HG02678 (cell line): ENCODE data around the gene C14orf132.

Experiments
- ATAC-seq: cut with Tn5 transposase; IDR thresholded peaks from one replicate; pipeline ENCODE4 v1.9.1; 2021; ENCODE audit warnings: mild to moderate bottlenecking, moderate library complexity; ENCODE audit not compliant: unreplicated experiment

Gene C14orf132

DNA sequence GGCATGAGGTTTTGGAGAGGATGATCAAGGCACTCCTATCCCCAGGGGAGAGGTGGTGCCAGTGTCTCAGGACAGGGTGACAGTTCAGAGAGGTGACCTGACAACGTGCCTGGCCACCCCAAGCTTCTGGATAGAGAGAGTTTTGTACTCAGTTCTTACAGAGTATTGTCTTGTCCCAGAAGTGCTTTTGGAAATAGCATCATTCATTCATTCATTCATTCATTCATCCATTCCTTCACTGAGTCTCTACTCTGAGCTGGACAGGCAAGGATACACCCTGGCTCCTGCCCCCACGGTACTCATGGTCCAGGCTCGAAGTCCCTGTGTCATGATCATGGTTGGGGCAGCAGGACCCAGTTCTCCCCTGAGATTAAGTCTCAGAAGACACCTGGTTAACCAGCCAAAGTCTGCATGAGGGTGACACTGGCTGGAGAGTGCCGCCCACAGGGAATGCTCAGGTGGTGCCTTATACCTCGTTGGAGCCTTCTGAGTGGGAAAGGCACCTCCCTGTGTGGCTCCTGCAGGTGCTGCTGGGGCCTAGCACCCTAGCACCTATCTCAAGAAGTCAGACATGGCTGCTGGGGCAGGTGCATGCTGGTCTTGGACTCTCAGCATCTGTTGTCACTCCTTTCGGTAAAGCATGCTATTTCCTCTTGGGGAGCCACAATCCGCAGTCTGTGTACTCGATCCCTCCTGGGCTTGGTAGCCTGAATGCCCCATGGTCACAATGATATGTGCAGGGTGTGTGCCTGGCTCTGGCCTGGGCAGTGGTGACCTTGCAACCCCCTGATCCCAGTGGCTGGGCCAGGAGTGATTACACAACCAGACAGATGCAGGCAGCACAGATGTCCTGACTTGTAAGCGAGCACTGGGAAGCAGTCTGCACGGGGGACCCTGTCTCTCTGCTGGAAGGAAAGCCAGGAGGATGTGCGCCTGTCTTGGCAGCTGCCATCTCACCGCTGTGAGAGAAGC, 57.8 kb downstream of the C14orf132 start:
- ATAC-seq = no peak

DNA sequence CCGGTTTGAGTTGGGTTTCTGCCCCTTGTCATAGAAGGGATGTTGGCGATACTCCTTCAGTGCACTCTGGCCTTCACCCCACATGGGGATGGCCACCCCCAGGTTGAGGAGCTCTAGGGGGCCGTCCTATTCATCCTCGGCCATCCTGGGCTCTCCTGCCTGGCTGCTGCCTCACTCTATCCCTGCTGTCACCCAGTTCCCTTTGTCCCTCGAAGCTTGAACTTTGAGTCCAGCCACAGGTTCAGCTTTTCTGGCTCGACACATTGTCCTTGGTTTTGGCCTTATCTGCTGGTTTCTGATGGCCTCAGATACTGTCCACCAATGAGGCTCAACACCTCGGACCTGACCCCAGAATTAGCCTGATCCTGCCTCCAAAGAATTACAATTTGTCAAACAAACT, 58.6 kb downstream of the C14orf132 start:
- no peak for ATAC-seq

DNA sequence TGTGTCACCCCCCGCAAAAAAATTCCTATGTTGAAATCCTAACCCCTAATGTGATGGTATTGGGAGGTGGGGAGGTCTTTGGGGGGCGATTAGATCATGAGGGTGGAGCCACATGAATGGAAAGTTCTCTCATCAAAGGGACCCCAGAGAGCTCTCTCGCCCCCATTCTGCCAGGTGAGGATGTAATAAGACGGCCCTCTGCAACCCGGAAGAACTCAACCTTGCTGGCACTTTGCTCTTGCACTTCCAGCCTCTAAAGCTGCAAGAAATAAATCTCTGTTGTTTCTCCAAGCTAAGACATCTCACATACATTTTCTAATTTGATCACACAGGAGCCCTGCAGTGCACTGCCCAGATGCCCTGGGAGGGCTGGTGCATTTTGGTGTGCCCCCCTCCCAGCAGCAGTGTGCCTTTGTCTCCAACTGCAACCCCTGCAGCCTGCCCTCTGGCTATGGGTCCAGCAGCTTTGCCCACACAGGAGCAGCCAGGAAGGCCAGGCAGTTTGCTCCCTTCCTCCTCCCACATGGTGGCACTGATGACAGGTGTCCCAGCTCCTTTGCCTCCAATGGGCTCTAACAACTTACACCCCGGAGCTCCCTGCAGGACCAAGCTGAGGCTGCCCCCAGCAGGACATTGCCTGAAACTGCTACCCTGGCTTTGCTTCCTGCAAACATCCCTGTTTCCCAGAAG, 59.3 kb downstream of the C14orf132 start:
- ATAC-seq = no peak

DNA sequence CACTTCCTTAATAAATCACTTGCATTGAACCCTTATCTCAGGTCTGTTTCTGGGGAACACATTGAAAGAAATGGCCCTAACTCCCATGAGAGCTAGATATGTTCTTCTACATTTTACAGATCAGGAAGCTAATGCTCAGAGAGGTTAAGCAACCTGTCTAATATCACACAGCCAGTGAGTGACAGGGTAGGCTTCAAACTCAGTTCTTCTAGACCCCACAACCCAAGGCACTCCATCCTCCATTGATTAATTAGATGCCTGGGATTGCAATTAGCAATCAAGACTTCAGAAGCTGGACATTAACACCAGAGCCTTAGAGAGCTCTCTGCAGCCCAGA, 59.8 kb downstream of the C14orf132 start:
- ATAC-seq = no peak

DNA sequence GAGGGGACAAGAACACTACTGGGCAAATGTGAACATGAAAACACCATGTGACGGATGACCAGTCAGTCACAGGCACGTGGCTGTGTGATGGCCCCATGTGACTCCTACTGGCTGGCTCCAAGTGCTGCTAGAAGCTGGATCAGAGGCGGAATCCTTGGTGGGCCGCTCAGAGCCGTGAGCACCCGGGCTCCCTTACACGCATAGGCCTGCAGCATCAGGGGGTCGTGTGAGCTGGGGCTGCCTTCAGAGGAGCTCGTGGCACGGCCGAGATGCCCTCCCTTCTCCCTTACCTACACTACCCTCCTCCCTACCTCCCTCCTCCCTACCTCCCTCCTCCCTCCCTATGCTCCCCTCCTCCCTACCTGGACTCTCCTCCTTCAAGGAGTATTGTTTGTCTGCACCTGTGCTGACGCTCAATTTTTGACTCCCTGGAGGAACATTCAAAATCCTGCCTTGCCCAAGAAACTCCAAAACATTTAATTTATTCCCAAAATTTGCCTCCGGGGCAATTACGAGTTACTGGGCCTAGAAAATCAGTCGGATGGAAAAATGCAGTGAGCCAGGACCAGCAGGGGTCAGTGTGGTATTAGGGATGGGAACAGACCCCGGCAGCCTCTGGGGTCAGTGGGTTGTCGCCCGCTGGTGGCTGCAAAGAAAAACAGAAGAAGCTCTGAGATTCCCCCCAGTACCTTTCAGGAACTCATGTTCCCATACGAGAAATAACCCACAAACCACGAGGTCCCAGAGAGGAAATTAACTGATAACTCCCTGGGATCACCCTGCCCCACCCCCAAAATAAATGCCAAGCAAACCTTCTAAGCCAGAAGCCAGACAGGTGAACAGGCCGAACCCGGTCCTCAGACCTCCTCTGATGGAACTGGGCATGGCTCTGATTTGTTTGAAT, 61.3 kb downstream of the C14orf132 start:
- ATAC-seq = no peak

DNA sequence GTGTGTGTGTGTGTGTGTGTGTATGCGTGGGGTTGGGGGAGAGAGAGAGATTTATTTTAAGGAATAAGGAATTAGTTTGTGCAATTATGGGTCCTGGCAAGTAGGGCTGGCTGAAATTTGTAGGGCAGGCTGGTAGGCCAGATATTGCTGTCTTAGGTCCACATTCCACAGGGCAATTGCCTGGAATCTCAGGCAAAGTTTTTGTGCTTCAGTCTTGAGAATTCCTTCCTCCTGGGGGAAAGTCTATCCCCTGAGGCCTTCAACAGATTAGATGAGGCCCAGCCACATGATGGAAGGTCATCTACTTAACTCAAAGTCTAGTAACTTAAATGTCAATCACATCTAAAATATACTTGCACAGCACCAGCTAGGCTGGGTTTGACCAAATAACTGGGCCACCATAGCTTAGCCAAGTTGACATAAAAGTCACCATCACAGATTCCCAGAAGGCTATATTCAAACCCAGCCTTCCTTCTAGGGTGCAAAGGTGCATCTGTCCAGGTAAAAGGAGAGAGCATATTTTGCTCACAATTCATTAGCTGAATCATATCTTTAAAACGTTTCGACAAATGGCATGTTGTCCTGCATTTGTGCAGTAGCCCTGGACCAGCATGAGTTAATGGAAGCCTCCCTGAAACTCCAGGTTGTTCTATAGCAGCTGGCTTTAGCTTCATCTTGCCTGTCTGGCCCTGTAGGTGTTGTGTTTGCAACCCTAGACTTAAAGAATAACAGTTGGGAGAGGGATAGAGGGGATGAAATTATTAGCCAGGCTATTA, 63.1 kb downstream of the C14orf132 start:
- ATAC-seq = no peak

DNA sequence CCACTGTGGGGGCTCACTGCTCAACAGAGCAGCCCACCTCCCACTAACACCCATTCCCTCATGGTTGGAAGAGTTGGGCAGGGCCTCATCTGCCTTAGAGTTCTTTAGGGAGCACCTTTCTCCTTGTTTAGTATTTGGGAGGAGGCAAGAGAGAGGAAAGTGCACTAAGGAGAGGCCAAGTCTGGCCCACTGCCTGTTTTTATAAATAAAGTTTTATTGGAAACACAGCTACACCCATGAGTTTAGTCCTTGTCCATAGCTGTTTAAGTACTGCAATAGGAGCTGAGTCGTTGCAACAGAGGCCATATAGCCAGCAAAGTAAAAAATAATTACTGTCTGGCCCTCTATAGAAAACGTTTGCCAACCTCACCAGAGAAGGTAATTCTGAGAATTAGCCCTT, 63.9 kb downstream of the C14orf132 start:
- no peak for ATAC-seq

DNA sequence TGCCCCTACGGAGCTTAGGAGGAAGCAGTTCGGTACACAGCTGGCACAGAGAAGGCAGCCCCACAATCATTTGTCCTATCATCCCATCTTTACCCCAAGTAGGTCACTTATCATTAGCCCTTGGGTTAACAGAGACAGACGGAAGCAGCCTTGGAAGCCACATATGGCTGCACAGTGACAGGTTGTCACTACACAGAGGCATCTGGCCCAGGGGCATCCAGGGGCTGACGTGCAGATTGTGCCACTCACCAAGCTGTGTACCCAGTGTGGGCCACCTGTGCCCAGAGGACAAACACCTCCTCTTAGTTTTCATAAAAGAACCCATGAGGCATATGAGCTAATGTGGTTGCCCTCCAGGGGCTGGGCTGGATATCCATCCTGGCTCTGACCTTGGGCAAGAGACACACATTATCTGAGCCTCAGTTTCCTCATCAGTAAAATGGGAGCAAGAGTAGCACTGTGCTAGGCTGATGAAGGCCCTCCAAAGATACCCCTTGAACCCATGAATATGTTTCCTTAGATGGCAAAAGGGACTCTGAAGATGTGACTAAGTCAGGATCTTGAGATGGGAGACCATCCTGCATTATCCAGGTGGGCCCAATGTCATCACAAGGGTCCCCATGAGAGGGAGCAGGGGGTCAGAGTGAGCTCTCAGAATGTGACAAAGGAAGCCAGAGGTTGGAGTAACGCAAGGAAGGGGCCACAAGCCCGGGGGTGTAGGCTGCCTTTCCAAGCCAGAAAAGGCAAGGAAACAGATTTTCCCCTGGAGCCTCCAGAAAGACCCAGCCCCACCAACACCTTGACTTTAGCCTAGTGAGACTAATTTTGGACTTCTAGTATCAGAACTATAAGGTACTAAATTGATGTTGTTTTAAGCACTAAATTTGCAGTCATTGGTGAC, 64.6 kb downstream of the C14orf132 start:
- ATAC-seq = no peak

DNA sequence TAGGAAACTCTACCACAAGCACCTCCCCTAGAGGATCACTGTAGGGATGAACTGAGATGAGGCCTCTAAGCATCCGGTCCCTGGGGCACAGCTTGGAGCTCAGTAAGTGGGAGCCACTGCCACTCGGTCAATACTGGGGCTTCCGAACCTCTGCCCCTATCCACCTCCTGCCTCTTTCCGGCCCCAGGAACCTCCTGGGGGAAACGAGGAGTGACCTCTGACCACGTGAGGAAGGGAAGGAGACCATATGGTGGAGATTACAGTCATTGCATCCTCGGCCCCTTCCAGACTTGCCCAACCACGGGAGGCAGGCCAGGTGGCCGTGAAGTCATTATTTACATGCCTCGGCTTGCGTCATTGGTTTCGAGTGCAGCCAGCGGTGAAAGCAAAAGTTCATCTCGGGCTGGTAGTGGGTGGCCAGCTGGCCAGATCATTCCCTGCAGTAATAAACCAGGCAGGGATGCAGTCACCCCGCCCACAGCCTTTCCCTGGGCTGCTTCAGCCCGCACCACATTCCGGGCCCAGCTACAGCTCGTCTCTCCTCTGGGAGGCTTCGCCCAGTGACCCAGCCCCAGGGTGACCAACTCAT, 65.4 kb downstream of the C14orf132 start:
- no peak for ATAC-seq

DNA sequence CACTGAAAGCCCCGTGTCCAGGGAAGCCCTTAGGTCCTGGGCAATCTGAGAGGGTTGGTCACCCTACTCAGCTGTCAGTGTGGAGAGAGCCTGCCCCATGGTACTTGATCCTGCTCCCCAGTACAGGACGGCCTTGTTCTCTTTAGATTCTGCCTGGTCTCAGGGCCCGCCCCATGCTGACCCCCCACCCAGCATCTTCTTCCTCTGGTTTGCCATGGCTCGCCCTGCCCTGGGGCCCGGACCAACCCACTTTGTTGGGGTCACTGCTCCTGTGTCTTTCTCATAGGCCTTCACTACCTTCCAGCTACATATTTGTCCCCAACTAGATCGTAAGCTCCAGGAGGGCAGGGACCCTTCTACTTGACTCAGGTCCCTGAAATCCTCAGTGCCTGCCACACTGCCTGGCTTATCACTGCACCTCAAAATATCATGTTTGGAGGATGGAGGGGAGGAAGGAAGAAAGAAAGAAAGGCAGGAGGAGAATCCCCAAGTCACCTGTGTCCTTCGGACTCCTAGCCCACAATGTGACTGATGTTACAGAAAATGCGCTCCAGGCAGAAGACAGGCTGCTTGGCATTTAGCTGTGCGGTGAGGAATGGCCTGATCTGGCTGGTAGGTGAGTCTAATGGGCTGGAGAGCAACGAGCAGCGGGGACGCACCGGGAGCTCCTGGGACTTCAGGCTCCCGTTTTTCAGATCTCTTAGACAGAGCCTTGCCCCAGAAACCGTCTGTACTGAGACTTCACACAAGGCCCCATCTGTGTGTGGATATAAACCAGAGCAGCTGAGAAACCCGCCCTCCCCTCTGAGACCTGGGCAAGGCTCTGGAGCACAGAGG, 66.1 kb downstream of the C14orf132 start:
- ATAC-seq = no peak

DNA sequence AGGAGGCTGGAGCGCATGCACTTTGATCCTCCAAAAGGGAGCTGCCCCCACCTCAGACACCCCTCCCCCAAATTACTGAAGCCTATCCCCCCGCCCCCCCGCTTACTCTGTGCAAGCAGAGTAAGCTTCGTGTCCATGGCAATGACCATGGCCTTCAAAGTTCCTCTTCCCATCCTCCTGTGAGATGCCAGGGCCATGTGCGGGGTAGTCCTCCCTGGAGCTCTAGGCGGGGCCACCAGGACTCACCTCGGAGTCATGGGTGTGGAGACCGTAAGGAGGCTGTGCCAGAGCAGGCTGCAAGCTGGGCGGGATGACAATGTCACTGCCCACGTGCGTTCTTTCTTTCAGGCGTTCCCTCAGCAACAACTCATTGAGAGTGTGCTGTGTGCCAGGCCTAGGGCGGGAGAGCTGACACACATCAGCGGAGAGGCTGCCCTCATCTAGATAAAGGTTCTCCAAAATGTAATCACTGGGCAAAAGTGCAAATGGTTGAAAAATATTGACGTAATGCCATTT, 66.8 kb downstream of the C14orf132 start:
- ATAC-seq = no peak

DNA sequence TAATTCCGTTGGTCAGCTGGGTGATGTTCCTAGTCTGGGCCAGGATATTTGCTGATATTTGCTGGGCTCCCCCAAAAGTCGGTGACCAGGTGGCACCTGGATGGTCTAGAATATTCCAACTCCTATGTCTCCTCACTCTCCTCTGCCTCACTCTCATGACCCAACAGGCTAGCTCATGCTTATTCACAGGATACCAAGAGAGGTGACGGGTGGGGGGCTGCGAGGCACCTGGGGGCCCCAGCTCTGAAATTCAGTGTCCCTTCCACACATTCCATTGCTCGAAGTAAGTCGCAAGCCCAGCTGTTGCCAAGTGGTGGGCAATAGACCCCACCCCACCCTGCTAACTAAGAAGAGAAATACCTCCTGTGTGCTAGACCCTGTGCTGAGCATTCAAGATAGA, 67.7 kb downstream of the C14orf132 start:
- no peak for ATAC-seq

DNA sequence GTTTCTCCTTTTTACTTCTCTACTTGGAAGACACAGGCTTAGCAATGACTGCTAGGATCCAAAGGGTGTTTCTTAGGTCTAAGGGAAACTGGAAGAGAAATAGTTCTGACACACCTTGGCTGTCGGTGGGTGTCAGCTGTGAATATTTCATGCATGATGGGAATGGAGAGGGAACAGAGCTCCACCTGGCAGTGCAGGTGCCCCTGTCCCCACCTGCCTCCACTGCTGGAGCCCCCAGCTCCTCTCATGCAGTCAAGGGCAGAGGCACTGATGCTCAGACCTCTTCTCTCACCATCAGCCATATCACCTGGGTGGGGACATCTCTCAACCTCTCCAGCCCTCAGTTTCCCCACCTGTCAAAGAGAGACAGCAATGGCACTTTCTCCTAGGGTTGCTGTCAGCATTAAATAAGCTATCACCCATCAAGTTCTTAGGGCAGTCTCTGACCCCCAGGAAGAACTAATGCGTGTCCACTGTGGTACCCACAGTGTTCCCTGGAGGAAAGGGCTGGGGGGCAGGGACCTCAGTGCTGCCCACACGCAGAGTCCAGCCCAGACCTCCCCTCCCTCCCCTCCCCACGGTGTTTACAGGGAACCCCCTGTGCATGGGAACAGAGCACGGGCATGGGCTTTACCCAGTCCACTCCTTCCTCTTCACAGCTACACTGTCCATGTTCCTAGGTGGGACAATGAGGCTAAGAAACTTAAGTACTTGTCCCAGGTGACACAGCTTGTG, 69.1 kb downstream of the C14orf132 start:
- no peak for ATAC-seq

DNA sequence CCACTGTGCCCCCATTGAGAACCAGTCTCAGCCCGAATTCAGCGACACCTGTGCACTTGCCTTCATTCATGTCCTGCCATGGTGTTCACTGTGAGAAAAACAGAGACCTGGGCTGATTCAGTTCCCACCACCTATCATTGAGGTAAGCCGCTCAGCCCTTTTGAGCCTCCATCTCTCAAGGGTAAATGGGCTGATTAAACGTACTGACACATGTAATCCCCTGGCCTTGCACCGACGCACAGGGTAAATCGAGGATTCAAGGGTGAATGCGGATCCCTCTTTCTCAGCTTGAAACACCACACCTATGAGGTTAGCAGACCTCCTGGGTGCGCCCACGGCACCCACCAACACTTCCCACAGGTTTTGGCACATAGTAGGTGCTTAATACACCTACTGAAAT, 69.7 kb downstream of the C14orf132 start:
- no peak for ATAC-seq

DNA sequence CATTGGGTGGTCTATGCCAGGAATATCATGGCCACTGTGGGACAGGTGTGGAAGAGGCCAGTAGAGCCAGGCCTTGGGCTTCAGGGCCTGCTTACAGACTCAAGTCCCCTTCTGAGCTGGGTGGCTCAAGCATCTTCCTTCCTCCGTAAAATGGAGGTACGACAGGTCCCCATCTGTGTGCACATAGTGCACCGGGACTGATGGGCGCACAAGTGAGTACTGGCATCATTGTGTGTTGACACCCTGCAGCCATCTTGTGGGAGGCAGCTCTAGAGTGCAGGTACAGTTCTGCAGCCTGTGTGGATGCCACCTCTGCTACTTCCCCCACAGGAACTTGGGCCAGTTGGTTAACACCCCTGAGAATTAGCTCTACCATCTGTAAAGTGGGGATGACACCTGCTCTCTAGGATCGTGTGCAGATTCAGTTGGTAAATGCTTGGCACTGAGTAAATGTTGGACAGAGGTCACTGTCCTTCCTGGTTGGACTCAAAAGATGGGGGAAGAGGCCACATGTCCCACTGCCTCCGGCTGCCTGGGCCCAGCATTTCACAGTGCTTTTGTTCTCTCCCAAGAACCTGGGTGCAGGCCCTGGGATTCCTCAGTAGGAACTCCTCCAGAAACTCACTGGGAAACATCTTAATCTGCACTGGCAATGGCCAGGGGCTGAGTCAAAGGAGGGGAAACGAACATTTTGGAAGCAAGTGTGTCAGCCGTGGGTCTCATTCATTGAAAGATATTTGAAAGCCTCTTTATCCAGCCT, 70.6 kb downstream of the C14orf132 start:
- ATAC-seq = no peak

DNA sequence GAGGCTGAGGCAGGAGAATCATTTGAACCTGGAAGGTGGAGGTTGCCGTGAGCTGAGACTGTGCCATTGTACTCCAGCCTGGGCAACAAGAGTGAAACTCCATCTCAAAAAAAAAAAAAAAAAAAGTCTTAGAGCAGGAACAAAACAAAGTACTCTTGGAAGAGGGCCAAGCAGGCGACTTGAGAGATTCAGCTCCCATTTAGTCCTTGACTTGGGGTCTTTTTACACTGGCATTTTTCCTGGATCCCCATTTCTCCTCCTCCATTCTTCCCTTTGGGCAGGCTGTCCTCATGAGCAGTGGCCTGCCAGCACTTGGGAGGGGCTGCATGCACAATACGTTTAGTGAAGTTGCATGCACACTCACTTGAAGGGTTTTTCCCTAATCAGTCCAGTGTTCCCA, 72.9 kb downstream of the C14orf132 start:
- no peak for ATAC-seq

DNA sequence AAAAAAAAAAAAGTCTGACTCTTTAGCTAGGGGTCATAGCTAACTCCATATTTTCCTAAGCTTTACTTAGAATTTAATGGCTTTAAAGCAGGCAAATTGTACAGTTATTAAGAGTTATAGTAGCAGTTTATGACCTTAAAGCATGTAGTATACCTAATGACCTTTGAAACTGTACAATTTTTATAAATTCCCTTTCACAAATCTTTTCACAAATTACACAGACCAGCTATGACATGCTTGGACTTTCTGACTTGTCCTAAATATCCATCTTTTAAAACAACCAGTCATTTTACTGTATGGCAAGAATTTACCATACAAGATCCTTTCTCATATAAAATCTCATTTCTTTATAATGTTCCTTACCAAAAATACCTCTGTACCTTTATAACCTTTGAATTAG, 74.8 kb downstream of the C14orf132 start:
- no peak for ATAC-seq
